Neural crest cell (in vitro differentiated cells): ENCODE data around the gene TCF15. TPM values are rescaled to one million over a fixed set of nuclear protein-coding genes. Genes with fewer than 3 reads are reported as not detected.

Experiments
- DNase-seq: peaks from one replicate; pipeline ENCODE4 v3.0.0; 2021; ENCODE audit warnings: low read depth, mixed read lengths, low spot score
- H3K27ac Mint-ChIP-seq: one replicate; pipeline ENCODE4 v1.8.0; 2021; ENCODE audit warnings: mild to moderate bottlenecking, mixed read lengths; ENCODE audit not compliant: unreplicated experiment
- H3K27me3 Mint-ChIP-seq: 2 replicates; pipeline ENCODE4 v1.8.0; 2021; ENCODE audit warnings: low read depth, mild to moderate bottlenecking, mixed read lengths
- H3K36me3 Mint-ChIP-seq: 2 replicates; pipeline ENCODE4 v1.8.0; 2021; ENCODE audit warnings: low read depth, mild to moderate bottlenecking, mixed read lengths
- H3K4me1 Mint-ChIP-seq: 2 replicates; pipeline ENCODE4 v1.8.0; 2021; ENCODE audit warnings: mixed read lengths
- H3K4me3 Mint-ChIP-seq: one replicate; pipeline ENCODE4 v1.8.0; 2021; ENCODE audit warnings: mild to moderate bottlenecking, mixed read lengths
- H3K9me3 Mint-ChIP-seq: 2 replicates; pipeline ENCODE4 v1.8.0; 2021; ENCODE audit warnings: mixed read lengths
- total RNA-seq: library from RNA; stranded (reverse); gene quantifications from 2 replicates; pipeline ENCODE4 v1.2.1, GENCODE V29; 2021
- TF ChIP-seq, protein P1 (sequence below): fragments of 200-600 bp; sonication (generic); conservative IDR thresholded peaks from 2 replicates; pipeline ENCODE4 v1.5.0; 2021; ENCODE audit warnings: antibody characterized with exemption, mild to moderate bottlenecking

Gene TCF15
- total RNA-seq, 1 donor from 2014 or later, result 0.61 TPM

DNA sequence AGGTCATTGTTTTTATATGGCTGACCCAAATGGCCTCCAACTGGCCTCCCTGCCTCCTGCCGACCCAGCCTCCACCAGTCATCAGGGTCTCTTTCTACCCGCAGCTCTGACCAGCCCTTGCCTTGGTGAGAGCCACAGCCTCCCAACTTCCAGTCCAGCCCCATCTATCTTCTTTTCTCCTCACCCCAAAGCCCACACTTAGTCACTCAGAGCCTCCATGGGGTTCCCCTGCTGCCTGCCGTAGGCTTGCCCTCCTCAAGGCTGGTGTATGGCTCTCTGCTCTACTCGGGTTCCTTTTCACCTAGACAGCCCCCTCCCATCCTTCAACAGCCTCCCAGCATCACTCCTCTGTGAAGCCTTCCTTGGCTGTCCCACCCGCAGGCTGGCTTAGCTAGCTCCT lies 18.2 kb downstream of the TCF15 start:
- no peak overlapping the region for H3K27ac Mint-ChIP-seq
- no peak for DNase-seq
- peaks cover 22% of the 10 kb centered on the region for H3K27me3 Mint-ChIP-seq
- TF ChIP-seq, protein P1, sequence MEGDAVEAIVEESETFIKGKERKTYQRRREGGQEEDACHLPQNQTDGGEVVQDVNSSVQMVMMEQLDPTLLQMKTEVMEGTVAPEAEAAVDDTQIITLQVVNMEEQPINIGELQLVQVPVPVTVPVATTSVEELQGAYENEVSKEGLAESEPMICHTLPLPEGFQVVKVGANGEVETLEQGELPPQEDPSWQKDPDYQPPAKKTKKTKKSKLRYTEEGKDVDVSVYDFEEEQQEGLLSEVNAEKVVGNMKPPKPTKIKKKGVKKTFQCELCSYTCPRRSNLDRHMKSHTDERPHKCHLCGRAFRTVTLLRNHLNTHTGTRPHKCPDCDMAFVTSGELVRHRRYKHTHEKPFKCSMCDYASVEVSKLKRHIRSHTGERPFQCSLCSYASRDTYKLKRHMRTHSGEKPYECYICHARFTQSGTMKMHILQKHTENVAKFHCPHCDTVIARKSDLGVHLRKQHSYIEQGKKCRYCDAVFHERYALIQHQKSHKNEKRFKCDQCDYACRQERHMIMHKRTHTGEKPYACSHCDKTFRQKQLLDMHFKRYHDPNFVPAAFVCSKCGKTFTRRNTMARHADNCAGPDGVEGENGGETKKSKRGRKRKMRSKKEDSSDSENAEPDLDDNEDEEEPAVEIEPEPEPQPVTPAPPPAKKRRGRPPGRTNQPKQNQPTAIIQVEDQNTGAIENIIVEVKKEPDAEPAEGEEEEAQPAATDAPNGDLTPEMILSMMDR, result no peak
- H3K4me3 Mint-ChIP-seq, result no peak overlapping the region
- H3K9me3 Mint-ChIP-seq, result no peaks in the 10 kb centered on the region
- no peaks in the 10 kb centered on the region for H3K36me3 Mint-ChIP-seq
- no peaks in the 10 kb centered on the region for H3K4me1 Mint-ChIP-seq

DNA sequence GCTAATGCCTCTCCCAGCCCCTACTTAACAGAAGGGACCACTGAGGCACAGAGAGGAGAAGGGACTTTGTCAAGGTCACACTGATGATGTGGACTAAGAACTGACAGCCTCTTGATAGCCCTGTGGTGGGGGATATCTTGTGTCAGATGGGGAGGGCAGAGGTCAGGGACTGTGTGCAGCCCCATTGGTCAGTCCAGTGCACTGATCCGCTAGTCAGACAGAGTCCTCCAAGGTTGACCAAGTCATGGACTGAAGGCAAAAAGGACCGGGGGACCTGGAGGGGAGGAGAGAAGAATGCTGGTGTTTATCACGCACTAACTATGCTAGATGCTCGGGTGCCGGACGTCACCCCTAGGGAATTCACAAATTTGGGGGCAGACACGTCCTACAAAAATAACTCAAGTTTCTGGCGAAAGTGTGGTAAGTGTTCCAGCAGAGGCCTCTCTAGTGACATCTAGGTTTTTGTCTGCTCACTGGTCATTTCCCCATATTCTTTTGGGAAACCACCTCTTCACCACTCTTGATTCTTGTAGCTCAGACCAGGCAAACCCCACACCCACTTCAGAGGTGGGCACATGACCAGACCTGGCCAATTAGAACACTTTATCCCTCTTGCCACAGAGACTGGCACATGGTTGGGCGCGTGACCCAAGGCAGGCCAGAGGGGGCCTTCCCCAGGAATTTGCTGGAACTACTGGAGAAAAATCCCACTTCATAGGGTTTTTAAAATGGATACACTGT lies 21.0 kb downstream of the TCF15 start:
- TF ChIP-seq, protein P1, result no peak
- H3K27me3 Mint-ChIP-seq, result peaks cover 31% of the 10 kb centered on the region
- no peaks in the 10 kb centered on the region for H3K36me3 Mint-ChIP-seq
- no peaks in the 10 kb centered on the region for H3K9me3 Mint-ChIP-seq
- no peak overlapping the region for H3K4me3 Mint-ChIP-seq
- no peak overlapping the region for H3K27ac Mint-ChIP-seq
- H3K4me1 Mint-ChIP-seq, result no peaks in the 10 kb centered on the region
- no peak for DNase-seq

DNA sequence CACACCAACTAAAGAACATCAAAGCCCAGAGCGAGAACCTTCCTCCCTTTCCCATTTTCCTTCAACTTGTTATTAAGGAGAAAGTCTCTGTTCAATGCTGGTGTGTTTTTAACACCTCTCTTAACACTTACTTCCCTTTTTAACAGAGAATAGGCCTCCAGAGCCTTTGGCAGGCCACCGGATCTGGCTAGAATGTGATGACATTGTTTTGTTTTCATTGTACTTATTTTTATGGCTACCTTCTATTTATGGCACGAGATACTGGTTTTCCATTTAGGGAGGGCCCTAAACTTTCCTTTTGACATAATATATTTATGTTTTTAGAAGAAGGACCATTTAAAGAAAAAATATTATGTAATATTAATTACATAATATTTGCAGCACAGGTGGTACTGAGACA lies 21.6 kb downstream of the TCF15 start:
- Mint-ChIP-seq H3K27ac (no peak overlapping the region), H3K27me3 (peaks cover 31% of the 10 kb centered on the region), H3K4me1 (no peaks in the 10 kb centered on the region), H3K36me3 (no peaks in the 10 kb centered on the region), H3K4me3 (no peak overlapping the region), H3K9me3 (no peaks in the 10 kb centered on the region)
- DNase-seq, result no peak
- TF ChIP-seq, protein P1, result no peak

DNA sequence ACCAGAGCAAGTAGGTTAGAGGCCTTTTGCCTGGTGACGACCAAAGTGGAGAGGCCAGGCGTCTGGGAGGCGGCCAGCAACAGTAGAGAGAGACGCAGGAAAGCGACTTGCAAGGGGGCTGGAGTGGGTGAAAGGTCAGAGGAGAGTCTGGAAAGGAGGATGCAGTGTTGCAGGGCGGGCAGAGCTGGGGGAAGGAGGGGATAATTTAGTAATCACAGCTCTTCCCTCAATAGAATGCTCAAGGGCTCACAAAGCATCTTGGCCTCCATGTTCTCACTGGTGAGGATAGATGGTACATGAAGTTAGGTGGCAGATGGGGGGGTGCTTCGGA lies 25.2 kb downstream of the TCF15 start:
- H3K9me3 Mint-ChIP-seq, result no peaks in the 10 kb centered on the region
- peaks cover 13% of the 10 kb centered on the region for H3K27me3 Mint-ChIP-seq
- no peak overlapping the region for H3K27ac Mint-ChIP-seq
- no peak overlapping the region for H3K4me3 Mint-ChIP-seq
- TF ChIP-seq, protein P1, result no peak
- no peak for DNase-seq
- H3K4me1 Mint-ChIP-seq, result no peaks in the 10 kb centered on the region
- no peaks in the 10 kb centered on the region for H3K36me3 Mint-ChIP-seq

DNA sequence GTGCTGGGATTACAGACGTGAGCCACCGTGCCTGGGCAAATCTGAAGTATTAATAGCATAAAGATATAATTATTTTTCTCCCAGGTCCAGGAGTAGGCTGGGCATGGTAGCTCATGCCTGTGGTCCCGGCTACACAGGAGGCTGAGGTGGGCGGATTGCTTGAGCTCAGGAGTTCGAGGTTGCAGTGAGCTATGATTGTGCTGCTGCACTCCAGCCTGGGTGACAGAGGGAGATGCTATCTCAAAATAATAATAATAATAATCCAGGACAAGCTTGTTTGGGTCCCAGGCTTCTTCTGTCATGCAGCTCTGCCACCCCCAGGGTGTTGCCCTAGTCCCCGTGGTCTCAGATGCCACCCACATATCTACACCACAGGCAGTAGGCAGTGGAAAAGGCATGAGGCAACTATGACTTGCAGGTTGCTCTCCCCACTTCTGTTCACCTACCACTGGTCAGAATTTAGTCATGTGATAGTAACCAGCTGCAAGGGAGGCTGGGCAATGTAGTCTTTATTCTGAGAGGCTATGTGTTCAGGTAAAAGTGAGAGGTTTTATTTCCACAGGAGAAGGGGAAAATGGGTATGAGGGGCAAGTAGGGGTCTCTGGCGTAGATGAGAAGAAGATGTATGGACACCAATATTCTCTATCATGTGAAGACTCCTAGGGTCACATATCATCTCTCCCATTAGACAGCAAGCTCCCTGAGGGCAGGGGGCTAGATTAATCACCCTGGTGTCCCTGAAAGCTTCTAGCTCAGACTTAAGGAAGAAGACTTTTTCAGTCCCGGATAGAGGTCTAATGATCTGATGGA lies 25.7 kb downstream of the TCF15 start:
- H3K4me3 Mint-ChIP-seq, result no peak overlapping the region
- no peaks in the 10 kb centered on the region for H3K9me3 Mint-ChIP-seq
- H3K27me3 Mint-ChIP-seq, result peaks cover 13% of the 10 kb centered on the region
- TF ChIP-seq, protein P1, result no peak
- no peak for DNase-seq
- no peaks in the 10 kb centered on the region for H3K36me3 Mint-ChIP-seq
- no peaks in the 10 kb centered on the region for H3K4me1 Mint-ChIP-seq
- H3K27ac Mint-ChIP-seq, result no peak overlapping the region
